ENCODE results near the gene MBNL2. TPM values are rescaled to one million over a fixed set of nuclear protein-coding genes. Genes with fewer than 3 reads are reported as not detected.

The MBNL2 gene
- total and polyA plus RNA-seq, 2 of the 13 experiments (the other 11 are each of a cell fraction or from before 2014, with no cell fraction given) = 30.8 to 59.0 TPM

DNA sequence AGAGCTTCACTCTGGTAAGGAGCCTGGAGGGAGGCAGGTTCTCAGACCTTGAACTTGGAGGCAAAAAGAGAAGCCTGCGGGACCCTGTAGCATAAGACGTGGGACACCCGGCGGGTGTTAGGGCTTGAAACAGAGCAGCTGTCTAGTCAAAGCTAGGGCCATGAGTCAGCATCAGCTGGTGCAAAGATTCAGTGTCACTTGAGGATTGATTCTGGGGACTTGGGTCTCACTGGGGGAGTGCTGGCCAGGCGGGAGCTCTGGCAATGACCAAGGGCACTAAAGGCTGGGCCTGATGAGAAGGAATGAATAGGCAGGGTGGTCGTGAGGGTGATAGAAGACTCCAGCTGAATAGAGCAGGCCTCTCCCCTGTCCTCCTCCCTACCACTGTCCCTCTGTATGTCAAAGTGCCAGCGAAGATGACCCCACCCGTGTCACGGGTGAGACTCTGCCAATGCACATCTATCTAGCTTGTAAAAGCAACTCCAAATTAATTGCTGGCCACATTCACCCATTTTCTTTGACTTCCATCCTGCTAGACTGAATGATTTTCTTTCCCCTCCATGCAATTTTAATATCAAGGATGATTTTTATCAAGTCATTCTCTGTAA, 97.1 kb downstream of the MBNL2 start:
- no peak overlapping the region for H3K4me3 ChIP-seq (replicated peaks in 1 of 3; ENCODE audit: insufficient read depth in 1 of 3, low read depth in 2 of 3, low read length in 3 of 3)
- DNase-seq (ENCODE audit: low spot score) = no peak
- intact Hi-C loops (cut with micrococcal nuclease; ENCODE audit: unreplicated experiment) (no loop called here), in situ Hi-C loops (cut with HindIII; ENCODE audit: extremely low pct_ligation_motif_present, low pct_unique_long_range_greater_than_20kb) (no loop called here)
- no TSS peak for BruUV-seq (replicated peaks)
- H3K27ac ChIP-seq (ENCODE audit: extremely low read length, insufficient read depth, low read length) = no peak overlapping the region
- no peak overlapping the region for H3K9ac ChIP-seq (ENCODE audit: insufficient read depth, low read depth, low read length)
- H3K4me2 ChIP-seq (ENCODE audit: low read depth, low read length) = no peak overlapping the region
- H2AFZ ChIP-seq (ENCODE audit: low read length) = no peak overlapping the region
- CTCF ChIA-PET (ENCODE audit: low intra/inter-chr PET ratio, low total read pairs) = no interaction called here
- peaks cover 31 to 44% of the 10 kb centered on the region in 2 experiments; a peak in 4 of 5 replicates for H3K36me3 ChIP-seq (replicated peaks in 1 of 2; ENCODE audit: control insufficient read depth in 1 of 2, insufficient read depth in 2 of 2, low read length in 2 of 2)
- POLR2A ChIA-PET = interaction anchor here (0.6 kb wide), 1 partner anchor 9 kb away, joined by 3 read pairs; no protein-coding TSS in a partner anchor
- no peaks in the 10 kb centered on the region for H3K27me3 ChIP-seq (ENCODE audit: control insufficient read depth in 1 of 2, insufficient read depth in 2 of 2, low read length in 2 of 2)
- 87% methylated on average over 9 of the region's 9 CpGs for WGBS (ENCODE audit: low lambda C conversion rate)
- H3K9me3 ChIP-seq (ENCODE audit: low read length) = no peaks in the 10 kb centered on the region
- peak; percentile 21 for TF ChIP-seq RBM22 (optimal IDR thresholded peaks at IDR 0.05; ENCODE audit: low read length)
- TF ChIP-seq HMGA1 (CRISPR knock-in tag; conservative IDR thresholded peaks at IDR 0.05) = no peak
- TF ChIP-seq ZNF260 (CRISPR knock-in tag; IDR thresholded peaks at IDR 0.05; ENCODE audit: borderline replicate concordance, low read depth) = no peak
- peaks cover 78% of the 10 kb centered on the region for H4K20me1 ChIP-seq (ENCODE audit: insufficient read depth, low read length)
- no peak for FAIRE-seq
- H3K79me2 ChIP-seq (ENCODE audit: insufficient read depth, low read length) = peaks cover 75% of the 10 kb centered on the region
- H3K4me1 ChIP-seq (ENCODE audit: insufficient read depth, low read length) = peaks cover 23% of the 10 kb centered on the region
- ATAC-seq = no peak; the same call in 2 of the 3 replicates

DNA sequence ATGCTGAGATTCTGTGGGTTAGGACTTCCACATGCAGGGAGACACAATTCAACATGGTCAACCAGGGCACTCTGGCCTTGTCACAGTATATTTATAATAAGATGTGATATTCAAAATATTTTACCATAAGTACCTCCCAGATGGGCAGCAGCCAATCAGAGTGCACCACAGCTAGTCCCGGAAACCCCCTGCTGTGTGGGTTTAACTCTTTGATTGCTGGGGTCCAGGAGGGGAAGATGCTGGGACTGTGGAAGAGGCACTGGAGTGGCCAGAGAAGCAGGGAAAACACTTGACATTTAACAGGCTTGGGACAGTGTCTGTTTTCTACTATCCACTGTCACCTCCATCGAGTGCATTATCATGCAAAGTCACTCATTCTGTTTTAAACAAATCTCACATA, 99.0 kb downstream of the MBNL2 start:
- no peak for ATAC-seq
- 88% methylated on average over 2 of the region's 2 CpGs for WGBS (ENCODE audit: low lambda C conversion rate)
- Histone ChIP-seq H3K27ac (ENCODE audit: extremely low read length, insufficient read depth, low read length) (no peak overlapping the region), H3K4me3 (replicated peaks in 1 of 3; ENCODE audit: insufficient read depth in 1 of 3, low read depth in 2 of 3, low read length in 3 of 3) (no peak overlapping the region), H3K9me3 (ENCODE audit: low read length) (no peaks in the 10 kb centered on the region), H3K4me2 (ENCODE audit: low read depth, low read length) (no peak overlapping the region), H3K36me3 (replicated peaks in 1 of 2; ENCODE audit: control insufficient read depth in 1 of 2, insufficient read depth in 2 of 2, low read length in 2 of 2) (peaks cover 26 to 35% of the 10 kb centered on the region in 2 experiments; a peak in 4 of 5 replicates), H3K4me1 (ENCODE audit: insufficient read depth, low read length) (peaks cover 19% of the 10 kb centered on the region), H3K9ac (ENCODE audit: insufficient read depth, low read depth, low read length) (no peak overlapping the region), H3K27me3 (ENCODE audit: control insufficient read depth in 1 of 2, insufficient read depth in 2 of 2, low read length in 2 of 2) (no peaks in the 10 kb centered on the region), H4K20me1 (ENCODE audit: insufficient read depth, low read length) (peaks cover 83% of the 10 kb centered on the region), H2AFZ (ENCODE audit: low read length) (no peak overlapping the region), H3K79me2 (ENCODE audit: insufficient read depth, low read length) (peaks cover 60% of the 10 kb centered on the region)
- no peak for DNase-seq (ENCODE audit: low spot score)
- ChIA-PET CTCF (ENCODE audit: low intra/inter-chr PET ratio, low total read pairs) (no interaction called here), POLR2A (no interaction called here)
- intact Hi-C loops (cut with micrococcal nuclease; ENCODE audit: unreplicated experiment) (no loop called here), in situ Hi-C loops (cut with HindIII; ENCODE audit: extremely low pct_ligation_motif_present, low pct_unique_long_range_greater_than_20kb) (no loop called here)
- no TSS peak for BruUV-seq (replicated peaks)
- TF ChIP-seq ZNF879 (CRISPR knock-in tag; IDR thresholded peaks at IDR 0.05) (no peak), ZNF652 (CRISPR knock-in tag; IDR thresholded peaks at IDR 0.05; ENCODE audit: borderline replicate concordance, low read depth) (peak; percentile 80)
- no peak for FAIRE-seq
